Measurements from ENCODE around the gene ZSCAN5B.

- no peak for TF ChIP-seq CTCF (IDR thresholded peaks at IDR 0.05)
- TF ChIP-seq EZH2 (IDR thresholded peaks at IDR 0.05; ENCODE audit: borderline replicate concordance, insufficient read depth, low read depth, low read length, poor library complexity, severe bottlenecking) = no peak
Observed at GRCh38 chr19:56156768-56157167, 40.8 kb downstream of the ZSCAN5B start.

Data from B cell (primary cell).